Endothelial cell of umbilical vein (primary cell): ENCODE data around the gene SUDS3. TPM values are rescaled to one million over a fixed set of nuclear protein-coding genes. Genes with fewer than 3 reads are reported as not detected.

Experiments
- BruUV-seq: library from RNA; stranded (reverse); fragments of 400-500 nt; replicated peaks from 2 replicates; lab custom pipeline; 2021; lab: Mats Ljungman, UMichigan
- CTCF ChIA-PET: fragments of 300-600, 350-600 bp; sonication (Branson Sonifier 250); formaldehyde crosslinking; loops from one replicate; lab custom pipeline; 2021; ENCODE audit warnings: antibody characterized with exemption, inconsistent platforms; lab: Charles Lee
- POLR2A ChIA-PET: fragments of 300-600, 350-600 bp; sonication (Branson Sonifier 250); formaldehyde crosslinking; loops from one replicate; lab custom pipeline; 2021; ENCODE audit warnings: antibody characterized with exemption, inconsistent platforms; lab: Charles Lee
- DNase-seq: peaks from one replicate; pipeline ENCODE4 v3.0.0-alpha.2; 2011; ENCODE audit warnings: low read depth, low spot score
- FAIRE-seq: peaks from 2 replicates; lab custom pipeline; 2011; peaks lifted over from hg19 to GRCh38; lab: Jason Lieb, UNC
- H2AFZ ChIP-seq: 2 replicates; pipeline ENCODE4 v1.6.0; 2012; ENCODE audit warnings: low read depth, low read length, control low read depth, inconsistent platforms
- H3K27ac ChIP-seq: 2 replicates; pipeline ENCODE4 v1.5.1; 2011; ENCODE audit warnings: low read depth, mild to moderate bottlenecking, control low read depth, low read length, moderate library complexity; ENCODE audit not compliant: insufficient read depth
- H3K27me3 ChIP-seq, 2 experiments: 2 replicates each; pipeline versions ENCODE4 v1.6.0 to v1.6.1; 2011; ENCODE audit warnings: low read length in 2 of 2, mixed read lengths in 1 of 2; ENCODE audit not compliant: control insufficient read depth in 2 of 2, insufficient read depth in 2 of 2
- H3K36me3 ChIP-seq, 2 experiments: 2 replicates in 1 of 2; 3 replicates in 1 of 2; pipeline ENCODE4 v1.5.1; 2011; ENCODE audit warnings: low read length in 2 of 2, mild to moderate bottlenecking in 1 of 2, moderate library complexity in 1 of 2; ENCODE audit not compliant: control insufficient read depth in 2 of 2, insufficient read depth in 2 of 2; ENCODE audit errors: extremely low read depth in 1 of 2
- H3K4me1 ChIP-seq: 3 replicates; pipeline ENCODE4 v1.5.1; 2011; ENCODE audit warnings: mild to moderate bottlenecking, low read length; ENCODE audit not compliant: control insufficient read depth, insufficient read depth; ENCODE audit errors: extremely low read depth
- H3K4me2 ChIP-seq: 2 replicates; pipeline ENCODE4 v1.6.1; 2011; ENCODE audit warnings: low read length, control low read depth, mixed read lengths; ENCODE audit not compliant: insufficient read depth
- H3K4me3 ChIP-seq, 3 experiments: fragments of 200-600 bp in 1 of 3; sonication (generic), shearing (Covaris generic) in 1 of 3; replicated peaks in 1 of 3; 2 replicates each; pipeline ENCODE4 v1.5.1; 2011 to 2016; ENCODE audit warnings: control low read depth in 3 of 3, low read length in 3 of 3, mild to moderate bottlenecking in 2 of 3, inconsistent platforms in 1 of 3, low read depth in 1 of 3, moderate library complexity in 1 of 3; ENCODE audit not compliant: insufficient read depth in 1 of 3
- H3K79me2 ChIP-seq: 2 replicates; pipeline ENCODE4 v1.6.0; 2012; ENCODE audit warnings: low read length, inconsistent platforms; ENCODE audit not compliant: control insufficient read depth, insufficient read depth
- H3K9ac ChIP-seq: replicated peaks from 2 replicates; pipeline ENCODE3; 2011; ENCODE audit warnings: low read length, control low read depth; ENCODE audit not compliant: insufficient read depth; ENCODE audit errors: extremely low read depth
- H3K9me1 ChIP-seq: replicated peaks from 3 replicates; pipeline ENCODE4 v1.6.0; 2011; ENCODE audit warnings: mild to moderate bottlenecking, low read length; ENCODE audit not compliant: control insufficient read depth, insufficient read depth; ENCODE audit errors: extremely low read depth
- H3K9me3 ChIP-seq: replicated peaks from 2 replicates; pipeline ENCODE4 v1.5.1; 2012; ENCODE audit warnings: low read length, inconsistent platforms; ENCODE audit not compliant: control insufficient read depth, insufficient read depth
- H4K20me1 ChIP-seq: replicated peaks from 2 replicates; pipeline ENCODE3; 2011; ENCODE audit warnings: mild to moderate bottlenecking, low read length; ENCODE audit not compliant: control insufficient read depth, insufficient read depth; ENCODE audit errors: extremely low read depth
- CTCF ChIP-seq, 2 donors: IDR thresholded peaks; 1 replicate in 1 of 2; 2 replicates in 1 of 2; pipeline ENCODE4 v1.5.1; 2011; ENCODE audit warnings: low read length in 2 of 2, mild to moderate bottlenecking in 2 of 2, moderate library complexity in 2 of 2, control low read depth in 1 of 2, inconsistent platforms in 1 of 2, low read depth in 1 of 2; ENCODE audit not compliant: insufficient read depth in 1 of 2; ENCODE audit errors: extremely low read depth in 1 of 2
- EZH2 ChIP-seq: IDR thresholded peaks from 2 replicates; pipeline ENCODE4 v1.6.1; 2012; ENCODE audit warnings: borderline replicate concordance, low read depth, mild to moderate bottlenecking, moderate library complexity, low read length, inconsistent platforms; ENCODE audit not compliant: severe bottlenecking
- FOS ChIP-seq: IDR thresholded peaks from 2 replicates; pipeline ENCODE4 v1.6.1; 2011; ENCODE audit warnings: mild to moderate bottlenecking, low read length, moderate library complexity, borderline replicate concordance; ENCODE audit not compliant: insufficient read depth
- GATA2 ChIP-seq: IDR thresholded peaks from 2 replicates; pipeline ENCODE4 v1.7.0; 2011; ENCODE audit warnings: low read depth, mild to moderate bottlenecking, moderate library complexity, mixed read lengths, low read length; ENCODE audit not compliant: insufficient read length, insufficient read depth
- JUN ChIP-seq: IDR thresholded peaks from 2 replicates; pipeline ENCODE4 v1.6.1; 2011; ENCODE audit warnings: borderline replicate concordance, low read depth; ENCODE audit not compliant: insufficient read length, insufficient read depth
- MAX ChIP-seq: IDR thresholded peaks from 2 replicates; pipeline ENCODE4 v1.6.1; 2011; ENCODE audit not compliant: insufficient read depth, insufficient read length
- MYC ChIP-seq: IDR thresholded peaks from one replicate; pipeline ENCODE4 v1.6.1; 2011; ENCODE audit warnings: mild to moderate bottlenecking, low read depth, low read length
- POLR2A ChIP-seq: IDR thresholded peaks from 2 replicates; pipeline ENCODE4 v1.6.1; 2012; ENCODE audit warnings: low read depth, mild to moderate bottlenecking, control low read depth, low read length
- POLR2AphosphoS5 ChIP-seq: IDR thresholded peaks from 2 replicates; pipeline ENCODE4 v1.6.1; 2012; ENCODE audit warnings: low read depth, mild to moderate bottlenecking, control low read depth, low read length, moderate library complexity; ENCODE audit not compliant: insufficient read depth
- dilution Hi-C: fragments of 300-500 bp; cut with MboI; formaldehyde crosslinking; loops from one replicate; pipeline ENCODE4 v1.15.0; 2019; ENCODE audit warnings: low sequenced_read_pairs; ENCODE audit not compliant: extremely low pct_ligation_motif_present
- intact Hi-C: fragments of 100-400 bp; cut with micrococcal nuclease; formaldehyde crosslinking; loops from one replicate; pipeline ENCODE4 v1.10.0; 2022
- polyA plus RNA-seq, 4 experiments: library from polyadenylated mRNA; depleted of rRNA in 3 of 4; stranded (reverse) in 3 of 4; unstranded in 1 of 4; fragments of >200 nt; gene quantifications; 2 replicates each; pipeline versions ENCODE4 v1.2.1 to v1.2.3, GENCODE V29; 2011 to 2012; ENCODE audit warnings: missing spikeins in 1 of 4
- total RNA-seq: library from RNA; stranded (reverse); gene quantifications from 2 replicates; pipeline ENCODE4 v1.2.3, GENCODE V29; 2021

The SUDS3 gene
- total and polyA plus RNA-seq, 2 donors (not counting 3 experiments of a cell fraction or from before 2014, with no cell fraction given) = 16.9 to 27.4 TPM

- BruUV-seq = no TSS peak
- CTCF ChIA-PET = interaction anchor here (0.9 to 1.8 kb wide), 5 partner anchors 8 to 977 kb away, joined by 3 to 9 read pairs (median 5); no protein-coding TSS in a partner anchor
- dilution Hi-C loops = no loop called here
These were observed 59.8 kb downstream of the SUDS3 start for GRCh38 chr12:118436002-118436730.

More at GRCh38 chr12:118436002-118436730, 59.8 kb downstream of the SUDS3 start:
- no peak overlapping the region for H2AFZ ChIP-seq
- H3K4me1 ChIP-seq = no peaks in the 10 kb centered on the region
- FAIRE-seq (no peak), DNase-seq (no peak)
- no peaks in the 10 kb centered on the region for H3K36me3 ChIP-seq
- TF ChIP-seq MAX (no peak), GATA2 (no peak), JUN (no peak), MYC (no peak), POLR2A (no peak), EZH2 (no peak), CTCF (IDR thresholded peaks at IDR 0.05; ENCODE audit: extremely low read depth in 1 of 2, insufficient read depth in 1 of 2, low read depth in 1 of 2, low read length in 2 of 2) (no peak), FOS (no peak), POLR2AphosphoS5 (no peak)
- no peaks in the 10 kb centered on the region for H3K27me3 ChIP-seq
- no peaks in the 10 kb centered on the region for H3K9me1 ChIP-seq
- no peak overlapping the region for H3K27ac ChIP-seq
- H3K9me3 ChIP-seq = no peaks in the 10 kb centered on the region
- H4K20me1 ChIP-seq = no peaks in the 10 kb centered on the region
- intact Hi-C loops = no loop called here
- H3K79me2 ChIP-seq = no peaks in the 10 kb centered on the region
- H3K9ac ChIP-seq = no peak overlapping the region
- no peak overlapping the region for H3K4me2 ChIP-seq
- no peak overlapping the region for H3K4me3 ChIP-seq
- POLR2A ChIA-PET = no interaction called here
